Fibroblast of pulmonary artery (primary cell): ENCODE data around the gene UTP11.
"Not testable (repeated sequence)": the region's sequence is repeated elsewhere in the genome, so short reads cannot be mapped to it uniquely, and the experiment has no call there.

Experiments used
- DNase-seq: peaks from one replicate; pipeline ENCODE4 v3.0.0-alpha.2; 2010; ENCODE audit warnings: low read depth
- H3K4me3 ChIP-seq: replicated peaks from 2 replicates; pipeline ENCODE4 v1.5.1; 2011; ENCODE audit warnings: low read depth, mild to moderate bottlenecking, control low read depth, low read length, moderate library complexity
- CTCF ChIP-seq: IDR thresholded peaks from 2 replicates; pipeline ENCODE4 v1.5.1; 2011; ENCODE audit warnings: mild to moderate bottlenecking, control low read depth, low read length, inconsistent platforms; ENCODE audit errors: missing control alignments

Gene UTP11

GRCh38 chr1:38012363-38013226, at the start of gene UTP11:
Gene UTP11, plus strand, starts transcription at chr1:38012734. Its CDS starts 69 bp downstream, at chr1:38012803.
- peak within 1 kb of the TSS; percentile 71 for H3K4me3 ChIP-seq
- peak; percentile 100 for DNase-seq

GRCh38 chr1:37964106-37964505, 48.4 kb upstream of the UTP11 start:
- not testable (repeated sequence) for DNase-seq, H3K4me3 ChIP-seq

More at GRCh38 chr1:38012363-38013226, at the start of gene UTP11:
- TF ChIP-seq CTCF, result no peak

- TF ChIP-seq CTCF, result no peak
- H3K4me3 ChIP-seq, result no peak overlapping the region
- no peak for DNase-seq
These were observed 47.2 kb upstream of the UTP11 start for GRCh38 chr1:37965301-37965700.

GRCh38 chr1:37973684-37974083, 38.9 kb upstream of the UTP11 start:
- not testable (repeated sequence) for DNase-seq, H3K4me3 ChIP-seq

GRCh38 chr1:37974567-37974966, 38.0 kb upstream of the UTP11 start:
- DNase-seq, result no peak
- no peak for TF ChIP-seq CTCF
- H3K4me3 ChIP-seq, result no peak overlapping the region

- H3K4me3 ChIP-seq, result not testable (repeated sequence)
- DNase-seq, result peak; percentile 75
- TF ChIP-seq CTCF, result peak; percentile 58
These were observed 37.5 kb upstream of the UTP11 start for GRCh38 chr1:37975083-37975482.

- no peak for DNase-seq
- no peak for TF ChIP-seq CTCF
These were observed 34.0 kb upstream of the UTP11 start for GRCh38 chr1:37978541-37978940.

GRCh38 chr1:37983546-37983945, 29.0 kb upstream of the UTP11 start:
- DNase-seq, result no peak
- no peak overlapping the region for H3K4me3 ChIP-seq
- no peak for TF ChIP-seq CTCF

More at GRCh38 chr1:37978541-37978940, 34.0 kb upstream of the UTP11 start:
- H3K4me3 ChIP-seq, result no peak overlapping the region
